CD14-positive monocyte (primary cell): ENCODE data around the gene SPRY4. TPM values are rescaled to one million over a fixed set of nuclear protein-coding genes. Genes with fewer than 3 reads are reported as not detected.

ENCODE experiments used
- DNase-seq, 3 donors: peaks; one replicate each; pipeline ENCODE4 v3.0.0-alpha.2; 2011 to 2022
- H2AFZ ChIP-seq: 2 replicates; pipeline ENCODE4 v1.6.0; 2012; ENCODE audit warnings: mild to moderate bottlenecking, low read depth, low read length, inconsistent platforms; ENCODE audit not compliant: insufficient read depth, poor library complexity, severe bottlenecking
- H3K27ac ChIP-seq, 2 donors: 1 replicate in 1 of 2; 2 replicates in 1 of 2; pipeline ENCODE4 v1.5.1; 2012 to 2013; ENCODE audit warnings: low read length in 2 of 2, control low read depth in 1 of 2, inconsistent platforms in 1 of 2, low read depth in 1 of 2, mild to moderate bottlenecking in 1 of 2
- H3K27me3 ChIP-seq, 2 donors: one replicate each; pipeline versions ENCODE4 v1.6.0 to v1.6.1; 2011 to 2013; ENCODE audit warnings: low read length in 2 of 2; ENCODE audit not compliant: control insufficient read depth in 2 of 2, insufficient read depth in 2 of 2
- H3K36me3 ChIP-seq, 2 donors: replicated peaks in 1 of 2; 1 replicate in 1 of 2; 2 replicates in 1 of 2; pipeline versions ENCODE4 v1.5.1 to v1.6.1; 2012 to 2013; ENCODE audit warnings: low read length in 2 of 2, control low read depth in 1 of 2, inconsistent platforms in 1 of 2, mild to moderate bottlenecking in 1 of 2; ENCODE audit not compliant: insufficient read depth in 2 of 2, control insufficient read depth in 1 of 2
- H3K4me1 ChIP-seq, 2 donors: 1 replicate in 1 of 2; 2 replicates in 1 of 2; pipeline versions ENCODE4 v1.5.1 to v1.6.1; 2012 to 2013; ENCODE audit warnings: low read length in 2 of 2, control low read depth in 1 of 2, inconsistent platforms in 1 of 2, mild to moderate bottlenecking in 1 of 2, moderate library complexity in 1 of 2; ENCODE audit not compliant: insufficient read depth in 2 of 2, control insufficient read depth in 1 of 2
- H3K4me2 ChIP-seq: replicated peaks from 2 replicates; pipeline ENCODE3; 2012; ENCODE audit warnings: low read length, moderate library complexity, mild to moderate bottlenecking; ENCODE audit not compliant: poor library complexity, severe bottlenecking; ENCODE audit errors: extremely low read depth
- H3K4me3 ChIP-seq, 3 experiments: fragments of 200-600 bp in 1 of 3; sonication (generic) in 1 of 3; replicated peaks in 1 of 3; 1 replicate in 2 of 3; 2 replicates in 1 of 3; pipeline ENCODE4 v1.5.1; 2011 to 2013; ENCODE audit warnings: low read length in 3 of 3, mild to moderate bottlenecking in 3 of 3, control low read depth in 2 of 3, low read depth in 2 of 3, inconsistent platforms in 1 of 3, moderate library complexity in 1 of 3
- H3K79me2 ChIP-seq: 2 replicates; pipeline ENCODE4 v1.6.0; 2012; ENCODE audit warnings: mild to moderate bottlenecking, control low read depth, inconsistent platforms, low read length, moderate library complexity; ENCODE audit not compliant: insufficient read depth
- H3K9ac ChIP-seq: 2 replicates; pipeline ENCODE4 v1.6.0; 2017; ENCODE audit warnings: low read length, mild to moderate bottlenecking; ENCODE audit not compliant: insufficient read depth, poor library complexity, severe bottlenecking
- H3K9me3 ChIP-seq, 2 donors: replicated peaks in 1 of 2; 1 replicate in 1 of 2; 2 replicates in 1 of 2; pipeline versions ENCODE4 v1.5.1 to v1.6.1; 2012 to 2013; ENCODE audit warnings: low read length in 2 of 2, control low read depth in 1 of 2; ENCODE audit not compliant: control insufficient read depth in 1 of 2, insufficient read depth in 1 of 2
- H4K20me1 ChIP-seq: 2 replicates; pipeline ENCODE4 v1.6.0; 2012; ENCODE audit warnings: mild to moderate bottlenecking, low read length, control low read depth, moderate library complexity; ENCODE audit not compliant: insufficient read depth
- H3K27ac Mint-ChIP-seq, 7 donors: one replicate each; pipeline ENCODE4 v1.8.0; 2020; ENCODE audit warnings: mild to moderate bottlenecking in 7 of 7, mixed read lengths in 7 of 7, moderate library complexity in 6 of 7, inconsistent platforms in 2 of 7
- H3K27me3 Mint-ChIP-seq, 3 donors: one replicate each; pipeline ENCODE4 v1.8.0; 2021 to 2022; ENCODE audit warnings: low read depth in 3 of 3, mild to moderate bottlenecking in 3 of 3, mixed read lengths in 3 of 3, moderate library complexity in 3 of 3, inconsistent platforms in 1 of 3
- H3K36me3 Mint-ChIP-seq, 2 donors: one replicate each; pipeline ENCODE4 v1.8.0; 2020; ENCODE audit warnings: mixed read lengths in 2 of 2, inconsistent platforms in 1 of 2, mild to moderate bottlenecking in 1 of 2
- H3K4me1 Mint-ChIP-seq: one replicate; pipeline ENCODE4 v1.8.0; 2020; ENCODE audit warnings: mild to moderate bottlenecking, mixed read lengths
- H3K4me3 Mint-ChIP-seq, 2 donors: one replicate each; pipeline ENCODE4 v1.8.0; 2020; ENCODE audit warnings: mild to moderate bottlenecking in 2 of 2, mixed read lengths in 2 of 2, moderate library complexity in 1 of 2
- H3K9me3 Mint-ChIP-seq, 7 donors: one replicate each; pipeline ENCODE4 v1.8.0; 2020 to 2022; ENCODE audit warnings: mixed read lengths in 7 of 7, mild to moderate bottlenecking in 6 of 7, moderate library complexity in 6 of 7, inconsistent platforms in 2 of 7
- WGBS: methylation state at CpG from one replicate; pipeline ENCODE4 v1.1.5; 2013; ENCODE audit warnings: missing lambda C conversion rate; ENCODE audit not compliant: insufficient coverage; 5-methylcytosine and 5-hydroxymethylcytosine counted together
- intact Hi-C, 2 donors: fragments of 100-400 bp; cut with micrococcal nuclease; formaldehyde crosslinking; loops; one replicate each; pipeline versions ENCODE4 v1.15.0 to v1.15.1; 2023
- polyA plus RNA-seq, 3 donors: library from polyadenylated mRNA; depleted of rRNA in 1 of 3; unstranded in 2 of 3; stranded (reverse) in 1 of 3; fragments of 300-500 nt in 2 of 3; fragments of >200 nt in 1 of 3; fragmentation: Illumina TruSeq in 2 of 3; gene quantifications; 1 replicate in 2 of 3; 2 replicates in 1 of 3; pipeline ENCODE4 v1.2.3, GENCODE V29; 2012 to 2021
- TF ChIP-seq, protein P1 (sequence below): fragments of 200-600 bp; IDR thresholded peaks from one replicate; pipeline ENCODE4 v1.8.0; 2022; ENCODE audit warnings: antibody characterized with exemption, mild to moderate bottlenecking

Gene SPRY4
- polyA plus RNA-seq, 3 donors = not detected

DNA sequence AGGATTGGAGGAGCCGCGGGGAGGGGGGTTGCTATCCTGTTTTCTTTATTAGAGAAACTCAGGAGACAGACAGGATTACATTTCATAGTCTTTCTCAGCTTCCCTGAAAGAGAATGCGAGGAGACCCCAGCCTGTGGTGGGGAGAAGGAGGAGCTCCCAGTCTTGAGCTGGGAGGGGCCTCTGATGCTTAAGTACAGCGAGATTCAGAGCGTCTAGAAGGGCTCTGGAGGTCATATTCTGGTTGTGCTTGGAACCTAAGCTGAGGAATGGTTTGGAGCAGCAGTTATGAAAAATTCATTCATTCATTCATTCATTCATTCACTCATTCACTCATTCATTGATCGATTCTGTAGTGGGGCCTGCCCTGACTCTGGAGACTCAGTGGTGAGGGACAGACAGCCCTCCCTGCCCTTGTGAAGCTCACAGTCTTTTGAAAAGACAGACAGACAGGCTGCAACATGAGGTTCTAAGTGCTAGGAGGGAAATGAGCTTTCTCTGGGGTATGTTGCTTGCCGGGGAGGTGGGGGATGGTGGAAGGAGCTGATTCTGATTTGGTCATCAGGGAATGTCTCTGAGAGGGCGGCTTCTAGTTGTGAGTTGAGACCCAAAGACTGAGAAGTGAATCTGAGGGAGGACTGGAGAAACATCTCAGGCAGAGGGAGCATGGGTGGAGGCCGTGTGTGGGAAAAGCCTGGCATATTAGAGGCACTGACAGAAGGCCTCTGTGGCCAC, 2.5 kb upstream of the SPRY4 start:
- peaks cover 35% of the 10 kb centered on the region for H3K4me1 Mint-ChIP-seq

GRCh38 chr5:142326480-142326938, 1.7 kb upstream of the SPRY4 start:
- Histone ChIP-seq H3K9me3 (peaks cover 2 to 32% of the 10 kb centered on the region in 2 donors), H3K4me3 (no peak overlapping the region), H3K4me2 (no peak overlapping the region), H4K20me1 (peaks cover 6% of the 10 kb centered on the region), H3K27ac (no peak overlapping the region), H2AFZ (no peak overlapping the region), H3K79me2 (no peaks in the 10 kb centered on the region), H3K4me1 (peaks cover 25 to 36% of the 10 kb centered on the region in 2 donors), H3K36me3 (no peaks in the 10 kb centered on the region), H3K27me3 (peaks cover 65 to 95% of the 10 kb centered on the region in 2 donors), H3K9ac (no peak overlapping the region)
- TF ChIP-seq, protein P1, sequence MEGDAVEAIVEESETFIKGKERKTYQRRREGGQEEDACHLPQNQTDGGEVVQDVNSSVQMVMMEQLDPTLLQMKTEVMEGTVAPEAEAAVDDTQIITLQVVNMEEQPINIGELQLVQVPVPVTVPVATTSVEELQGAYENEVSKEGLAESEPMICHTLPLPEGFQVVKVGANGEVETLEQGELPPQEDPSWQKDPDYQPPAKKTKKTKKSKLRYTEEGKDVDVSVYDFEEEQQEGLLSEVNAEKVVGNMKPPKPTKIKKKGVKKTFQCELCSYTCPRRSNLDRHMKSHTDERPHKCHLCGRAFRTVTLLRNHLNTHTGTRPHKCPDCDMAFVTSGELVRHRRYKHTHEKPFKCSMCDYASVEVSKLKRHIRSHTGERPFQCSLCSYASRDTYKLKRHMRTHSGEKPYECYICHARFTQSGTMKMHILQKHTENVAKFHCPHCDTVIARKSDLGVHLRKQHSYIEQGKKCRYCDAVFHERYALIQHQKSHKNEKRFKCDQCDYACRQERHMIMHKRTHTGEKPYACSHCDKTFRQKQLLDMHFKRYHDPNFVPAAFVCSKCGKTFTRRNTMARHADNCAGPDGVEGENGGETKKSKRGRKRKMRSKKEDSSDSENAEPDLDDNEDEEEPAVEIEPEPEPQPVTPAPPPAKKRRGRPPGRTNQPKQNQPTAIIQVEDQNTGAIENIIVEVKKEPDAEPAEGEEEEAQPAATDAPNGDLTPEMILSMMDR = no peak
- peaks cover 85 to 90% (median 89%) of the 10 kb centered on the region in 3 donors for H3K27me3 Mint-ChIP-seq
- peaks cover 3 to 7% of the 10 kb centered on the region in 2 donors for H3K36me3 Mint-ChIP-seq
- DNase-seq = no peak
- H3K9me3 Mint-ChIP-seq = peaks cover 0 to 31% (median 9%) of the 10 kb centered on the region in 7 donors
- peaks cover 35% of the 10 kb centered on the region for H3K4me1 Mint-ChIP-seq
- intact Hi-C loops = no loop called here
- WGBS = 38% methylated on average over 5 of the region's 8 CpGs
- peak overlapping the region in 1 of 2 donors; percentile 59 for H3K4me3 Mint-ChIP-seq
- H3K27ac Mint-ChIP-seq = no peak overlapping the region

More for the DNA sequence above, 2.5 kb upstream of the SPRY4 start:
- no peak overlapping the region for H2AFZ ChIP-seq
- H3K79me2 ChIP-seq = no peaks in the 10 kb centered on the region
- no peak overlapping the region for H3K4me3 ChIP-seq
- DNase-seq = no peak
- peaks cover 6% of the 10 kb centered on the region for H4K20me1 ChIP-seq
- TF ChIP-seq, protein P1 = no peak
- no peaks in the 10 kb centered on the region for H3K36me3 ChIP-seq
- H3K27me3 ChIP-seq = peaks cover 64 to 87% of the 10 kb centered on the region in 2 donors
- H3K4me2 ChIP-seq = no peak overlapping the region
- no peak overlapping the region for H3K27ac Mint-ChIP-seq
- H3K27ac ChIP-seq = no peak overlapping the region
- peaks cover 80 to 88% (median 82%) of the 10 kb centered on the region in 3 donors for H3K27me3 Mint-ChIP-seq
- H3K36me3 Mint-ChIP-seq = peaks cover 3 to 7% of the 10 kb centered on the region in 2 donors
- H3K4me3 Mint-ChIP-seq = peak overlapping the region in 1 of 2 donors; percentile 63
- H3K9me3 Mint-ChIP-seq = peaks cover 0 to 28% (median 9%) of the 10 kb centered on the region in 7 donors
- peaks cover 2 to 32% of the 10 kb centered on the region in 2 donors for H3K9me3 ChIP-seq
- intact Hi-C loops = no loop called here
- WGBS = 61% methylated on average over 4 of the region's 9 CpGs
- no peak overlapping the region for H3K9ac ChIP-seq
- peaks cover 25 to 36% of the 10 kb centered on the region in 2 donors for H3K4me1 ChIP-seq
